Esophagus squamous epithelium (tissue), 5 donors: Measurements from ENCODE around the gene FAM169A. TPM values are rescaled to one million over a fixed set of nuclear protein-coding genes. Genes with fewer than 3 reads are reported as not detected.
"Not testable (repeated sequence)": the region's sequence is repeated elsewhere in the genome, so short reads cannot be mapped to it uniquely, and the experiment has no call there.

Experiments
- DNase-seq: peaks from one replicate; lab custom pipeline; 2025; lab: John Stamatoyannopoulos, UW
- H3K27ac ChIP-seq, 4 donors: fragments of 200-600 bp; sonication (generic); one replicate each; pipeline ENCODE4 v1.5.1; 2016 to 2019; ENCODE audit warnings: mild to moderate bottlenecking in 1 of 4
- H3K27me3 ChIP-seq, 4 donors: fragments of 200-600 bp; sonication (generic); 1 replicate in 3 of 4; 2 replicates in 1 of 4; pipeline versions ENCODE4 v1.5.1 to v1.6.0; 2017 to 2021; ENCODE audit warnings: antibody characterized with exemption in 1 of 4
- H3K36me3 ChIP-seq, 3 donors: fragments of 200-600 bp; sonication (generic); one replicate each; pipeline ENCODE4 v1.5.1; 2016 to 2019
- H3K4me1 ChIP-seq, 3 donors: fragments of 200-600 bp; sonication (generic); one replicate each; pipeline ENCODE4 v1.5.1; 2017 to 2019
- H3K4me3 ChIP-seq, 4 donors: fragments of 200-600 bp; sonication (generic); 1 replicate in 3 of 4; 2 replicates in 1 of 4; pipeline ENCODE4 v1.5.1; 2016 to 2019; ENCODE audit warnings: mild to moderate bottlenecking in 2 of 4, moderate library complexity in 1 of 4
- H3K9me3 ChIP-seq, 3 donors: fragments of 200-600 bp; sonication (generic); one replicate each; pipeline ENCODE4 v1.5.1; 2016 to 2019
- POLR2A ChIP-seq, 4 donors: fragments of 450-650 bp; IDR thresholded peaks; one replicate each; pipeline ENCODE4 v1.6.1; 2017; ENCODE audit warnings: antibody characterized with exemption in 4 of 4, mild to moderate bottlenecking in 4 of 4, moderate library complexity in 3 of 4
- WGBS, 2 donors: methylation state at CpG; one replicate each; pipeline ENCODE4 v1.1.5; 2018; 5-methylcytosine and 5-hydroxymethylcytosine counted together
- intact Hi-C: fragments of 100-400 bp; cut with DNase I; formaldehyde crosslinking; loops from one replicate; pipeline ENCODE4 v1.15.0; 2022
- total RNA-seq, 4 donors: library from RNA; depleted of rRNA; stranded (reverse); fragments of >200 nt; gene quantifications; one replicate each; pipeline ENCODE4 v1.1.0, GENCODE V29; 2016
- TF ChIP-seq, protein P1 (sequence below), 6 experiments: fragments of 450-650 bp in 4 of 6; fragments of 200-600 bp in 2 of 6; sonication (generic) in 2 of 6; IDR thresholded peaks; one replicate each; pipeline ENCODE4 v1.5.1; 2016 to 2019; ENCODE audit warnings: antibody characterized with exemption in 6 of 6, mild to moderate bottlenecking in 4 of 6, moderate library complexity in 4 of 6
- donor health status: DM: yes; HTN: yes; CAD: no.

Gene FAM169A
- total RNA-seq, 4 donors from 2014 or later = 0.30 to 5.8 (median 3.1) TPM

DNA sequence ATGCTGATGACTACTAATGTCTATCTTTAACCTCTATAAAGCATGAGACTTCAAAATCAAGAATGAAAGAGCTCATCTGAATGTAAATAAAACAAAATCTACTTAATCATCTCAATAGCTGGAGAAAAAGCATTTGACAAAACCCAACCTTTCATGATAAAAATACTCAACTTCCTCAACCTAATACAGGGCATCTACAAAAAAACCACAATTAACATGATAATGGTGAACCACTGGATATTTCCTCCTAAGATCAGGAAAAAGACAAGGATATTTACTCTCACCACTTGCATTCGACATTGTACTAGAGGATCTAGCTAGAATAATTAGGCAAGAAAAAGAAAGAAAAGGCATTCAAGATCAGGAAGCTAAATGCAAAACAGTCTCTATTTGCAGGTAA lies 49.3 kb downstream of the FAM169A start:
- no peak for DNase-seq
- Histone ChIP-seq H3K36me3 (no peaks in the 10 kb centered on the region), H3K4me3 (no peak overlapping the region), H3K4me1 (no peaks in the 10 kb centered on the region), H3K27ac (no peak overlapping the region), H3K27me3 (no peaks in the 10 kb centered on the region), H3K9me3 (no peaks in the 10 kb centered on the region)
- TF ChIP-seq POLR2A (IDR thresholded peaks at IDR 0.05) = no peak
- TF ChIP-seq, protein P1, sequence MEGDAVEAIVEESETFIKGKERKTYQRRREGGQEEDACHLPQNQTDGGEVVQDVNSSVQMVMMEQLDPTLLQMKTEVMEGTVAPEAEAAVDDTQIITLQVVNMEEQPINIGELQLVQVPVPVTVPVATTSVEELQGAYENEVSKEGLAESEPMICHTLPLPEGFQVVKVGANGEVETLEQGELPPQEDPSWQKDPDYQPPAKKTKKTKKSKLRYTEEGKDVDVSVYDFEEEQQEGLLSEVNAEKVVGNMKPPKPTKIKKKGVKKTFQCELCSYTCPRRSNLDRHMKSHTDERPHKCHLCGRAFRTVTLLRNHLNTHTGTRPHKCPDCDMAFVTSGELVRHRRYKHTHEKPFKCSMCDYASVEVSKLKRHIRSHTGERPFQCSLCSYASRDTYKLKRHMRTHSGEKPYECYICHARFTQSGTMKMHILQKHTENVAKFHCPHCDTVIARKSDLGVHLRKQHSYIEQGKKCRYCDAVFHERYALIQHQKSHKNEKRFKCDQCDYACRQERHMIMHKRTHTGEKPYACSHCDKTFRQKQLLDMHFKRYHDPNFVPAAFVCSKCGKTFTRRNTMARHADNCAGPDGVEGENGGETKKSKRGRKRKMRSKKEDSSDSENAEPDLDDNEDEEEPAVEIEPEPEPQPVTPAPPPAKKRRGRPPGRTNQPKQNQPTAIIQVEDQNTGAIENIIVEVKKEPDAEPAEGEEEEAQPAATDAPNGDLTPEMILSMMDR (IDR thresholded peaks at IDR 0.05) = no peak
- 36 to 67% methylated on average over 1 of the region's 1 CpG for WGBS, 2 donors
- intact Hi-C loops = no loop called here

DNA sequence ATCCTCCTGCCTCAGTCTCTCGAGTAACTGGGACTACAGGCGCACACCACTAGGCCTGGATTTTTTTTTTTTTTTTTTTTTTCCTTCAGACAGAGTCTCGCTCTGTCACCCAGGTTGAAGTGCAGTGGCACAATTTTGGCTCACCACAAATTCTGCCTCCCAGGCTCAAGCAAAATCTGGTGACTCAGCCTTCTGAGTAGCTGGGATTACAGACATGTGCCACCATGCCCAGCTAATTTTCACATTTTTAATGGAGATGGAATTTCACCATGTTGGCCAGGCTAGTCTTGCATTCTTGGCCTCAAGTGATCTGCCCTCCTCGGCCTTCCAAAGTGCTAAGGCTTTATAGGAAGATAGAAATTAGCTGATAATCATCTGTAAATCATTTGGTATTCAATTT lies 55.3 kb downstream of the FAM169A start:
- intact Hi-C loops = no loop called here
- Histone ChIP-seq H3K4me3 (no peak overlapping the region), H3K27ac (no peak overlapping the region), H3K36me3 (no peaks in the 10 kb centered on the region), H3K27me3 (no peaks in the 10 kb centered on the region), H3K9me3 (no peaks in the 10 kb centered on the region), H3K4me1 (no peaks in the 10 kb centered on the region)
- DNase-seq = no peak
- WGBS, 2 donors = 47 to 53% methylated on average over 4 of the region's 4 CpGs
- TF ChIP-seq, protein P1 (IDR thresholded peaks at IDR 0.05) = no peak
- TF ChIP-seq POLR2A (IDR thresholded peaks at IDR 0.05) = no peak

DNA sequence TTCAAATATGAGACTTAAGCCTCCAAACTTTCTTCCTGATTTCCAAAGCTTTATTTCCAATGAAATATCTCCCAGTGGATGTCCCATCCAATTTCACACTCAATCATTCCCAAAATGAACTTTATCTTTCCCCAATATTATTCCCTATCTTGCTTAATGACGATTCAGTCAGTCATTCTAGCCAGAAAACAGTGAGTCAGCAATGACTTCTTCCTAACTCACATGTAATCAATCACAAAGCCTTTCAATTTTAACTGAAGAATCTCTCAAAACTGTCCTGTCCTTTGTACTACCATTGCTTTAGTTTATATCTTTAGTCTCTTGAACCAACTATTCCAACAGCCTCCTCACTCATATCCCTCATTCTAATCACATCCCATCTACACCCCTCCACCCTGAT lies 64.2 kb downstream of the FAM169A start:
- Histone ChIP-seq H3K27me3 (no peaks in the 10 kb centered on the region), H3K4me1 (no peaks in the 10 kb centered on the region), H3K36me3 (no peaks in the 10 kb centered on the region), H3K4me3 (no peak overlapping the region), H3K9me3 (no peaks in the 10 kb centered on the region), H3K27ac (no peak overlapping the region)
- TF ChIP-seq POLR2A (IDR thresholded peaks at IDR 0.05) = no peak
- TF ChIP-seq, protein P1 (IDR thresholded peaks at IDR 0.05) = no peak
- DNase-seq = no peak
- intact Hi-C loops = no loop called here
- 16 to 21% methylated on average over 1 of the region's 1 CpG for WGBS, 2 donors

DNA sequence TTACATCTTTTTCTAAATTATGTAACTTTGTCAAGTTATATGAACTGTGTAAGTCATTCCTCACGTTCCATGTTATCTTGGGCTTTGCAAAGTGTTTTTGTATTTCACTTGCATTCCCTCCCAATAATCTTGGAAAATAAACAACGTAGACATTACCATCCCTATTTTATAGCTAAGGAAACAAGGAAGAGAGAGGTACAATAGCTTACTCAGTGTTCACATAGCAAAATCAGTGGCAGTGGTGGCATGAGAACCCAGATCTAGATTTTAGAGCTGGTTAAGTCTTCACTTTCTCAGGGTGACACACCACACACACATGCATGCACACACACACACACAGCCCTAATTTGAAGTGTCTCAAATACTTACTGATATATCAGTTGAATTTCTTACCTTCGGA lies 65.0 kb downstream of the FAM169A start:
- Histone ChIP-seq H3K27me3 (no peaks in the 10 kb centered on the region), H3K4me3 (no peak overlapping the region), H3K36me3 (no peaks in the 10 kb centered on the region), H3K4me1 (no peaks in the 10 kb centered on the region), H3K9me3 (no peaks in the 10 kb centered on the region), H3K27ac (no peak overlapping the region)
- no peak for TF ChIP-seq POLR2A (IDR thresholded peaks at IDR 0.05)
- TF ChIP-seq, protein P1 (IDR thresholded peaks at IDR 0.05) = no peak
- intact Hi-C loops = no loop called here
- DNase-seq = no peak
- WGBS, 2 donors = 76 to 78% methylated on average over 3 of the region's 3 CpGs

DNA sequence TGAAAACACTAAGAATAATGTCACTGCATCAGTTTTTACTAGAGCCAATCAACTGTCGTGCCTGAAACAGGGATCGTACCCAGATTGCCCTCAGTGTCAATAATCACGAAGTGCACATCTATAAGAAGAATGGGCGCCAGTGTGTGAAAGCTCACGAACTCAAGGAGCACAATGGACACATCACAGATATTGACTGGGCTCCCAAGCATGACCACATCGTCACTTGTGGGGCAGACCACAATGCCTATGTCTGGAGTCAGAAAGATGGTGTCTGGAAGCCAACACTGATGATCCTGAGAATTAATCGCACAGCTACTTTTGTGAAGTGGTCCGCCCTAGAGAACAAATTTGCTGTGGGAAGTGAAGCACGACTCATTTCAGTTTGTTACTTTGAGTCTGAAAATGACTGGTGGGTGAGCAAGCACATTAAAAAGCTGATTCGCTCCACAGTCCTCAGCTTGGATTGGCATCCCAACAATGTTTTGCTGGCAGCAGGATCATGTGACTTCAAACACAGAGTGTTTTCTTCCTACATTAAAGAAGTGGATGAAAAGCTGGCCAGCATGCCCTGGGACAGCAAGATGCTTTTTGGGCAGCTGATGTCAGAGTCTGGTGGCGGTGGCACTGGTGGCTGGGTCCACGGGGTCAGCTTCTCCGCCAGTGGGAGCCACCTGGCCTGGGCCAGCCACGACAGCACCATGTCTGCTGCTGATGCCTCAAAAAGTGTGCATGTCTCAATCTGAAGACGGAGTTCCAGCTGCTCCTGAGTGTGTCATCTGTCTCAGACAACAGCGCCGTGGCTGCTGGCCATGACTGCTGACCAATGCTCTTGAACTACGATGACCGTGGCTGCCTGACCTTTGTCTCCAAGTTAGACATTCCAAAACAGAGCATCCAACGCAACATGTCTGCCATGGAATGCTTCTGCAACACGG lies 66.9 kb downstream of the FAM169A start:
- Histone ChIP-seq H3K36me3 (no peaks in the 10 kb centered on the region), H3K27ac (no peak overlapping the region), H3K4me3 (no peak overlapping the region), H3K9me3 (no peaks in the 10 kb centered on the region), H3K4me1 (no peaks in the 10 kb centered on the region), H3K27me3 (no peaks in the 10 kb centered on the region)
- no peak for DNase-seq
- intact Hi-C loops = no loop called here
- TF ChIP-seq, protein P1 (IDR thresholded peaks at IDR 0.05) = no peak
- TF ChIP-seq POLR2A (IDR thresholded peaks at IDR 0.05) = no peak
- 89 to 92% methylated on average over 15 to 16 of the region's 21 CpGs for WGBS, 2 donors

DNA sequence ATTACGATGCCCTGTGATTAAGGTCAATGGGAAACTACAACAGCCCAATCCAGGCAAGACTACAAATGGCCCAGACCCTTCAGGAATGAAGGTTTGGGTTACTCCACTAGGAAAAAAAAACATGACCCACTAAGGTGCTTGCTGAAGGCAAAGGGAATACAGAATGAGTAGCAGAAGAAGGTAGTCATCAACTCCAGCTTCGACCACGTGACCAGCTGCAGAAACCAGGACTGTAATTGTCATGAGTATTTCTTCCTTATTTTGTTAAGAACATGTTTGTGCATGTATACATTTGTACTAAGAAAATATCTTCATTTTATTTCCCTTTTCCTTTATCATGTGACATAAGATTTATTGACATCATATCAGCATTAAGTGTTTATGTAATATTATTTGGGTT lies 74.5 kb downstream of the FAM169A start:
- DNase-seq, H3K27ac ChIP-seq, H3K4me3 ChIP-seq, H3K36me3 ChIP-seq, H3K27me3 ChIP-seq, H3K9me3 ChIP-seq, H3K4me1 ChIP-seq, intact Hi-C loops: not testable (repeated sequence)
- 77 to 81% methylated on average over 3 of the region's 3 CpGs for WGBS, 2 donors
